HepG2 (cell line): ENCODE data around the gene NCOA6. TPM values are rescaled to one million over a fixed set of nuclear protein-coding genes. Genes with fewer than 3 reads are reported as not detected.

ENCODE experiments used
- ARNT2 ChIP-seq: sonication (generic); formaldehyde crosslinking; IDR thresholded peaks from 2 replicates; pipeline ENCODE4 v1.8.0; 2022; ENCODE audit warnings: mild to moderate bottlenecking, low read depth, missing genetic modification reagents, moderate library complexity
- ATF6 ChIP-seq: sonication (generic); formaldehyde crosslinking; conservative IDR thresholded peaks from 2 replicates; pipeline ENCODE4 v1.4.0; 2020; ENCODE audit warnings: missing genetic modification reagents
- ATRX ChIP-seq: sonication (generic); formaldehyde crosslinking; IDR thresholded peaks from 2 replicates; pipeline ENCODE4 v1.4.0; 2020; ENCODE audit warnings: missing genetic modification reagents, borderline replicate concordance
- DR1 ChIP-seq: sonication (generic); formaldehyde crosslinking; IDR thresholded peaks from 2 replicates; pipeline ENCODE4 v1.8.0; 2021; ENCODE audit warnings: mild to moderate bottlenecking, missing genetic modification reagents, inconsistent platforms
- HNF1B ChIP-seq: sonication (generic); formaldehyde crosslinking; IDR thresholded peaks from 2 replicates; pipeline ENCODE4 v1.5.1; 2020; ENCODE audit warnings: mild to moderate bottlenecking, moderate library complexity, missing genetic modification reagents
- HNF4G ChIP-seq, 2 experiments: sonication (generic) in 1 of 2; formaldehyde crosslinking in 1 of 2; IDR thresholded peaks; 2 replicates each; pipeline versions ENCODE4 v1.4.0 to v1.6.1; 2011 to 2020; ENCODE audit warnings: borderline replicate concordance in 2 of 2, low read depth in 2 of 2, mild to moderate bottlenecking in 2 of 2, low read length in 1 of 2, missing genetic modification reagents in 1 of 2, moderate library complexity in 1 of 2
- IRX3 ChIP-seq: sonication (generic); formaldehyde crosslinking; IDR thresholded peaks from 2 replicates; pipeline ENCODE4 v1.8.1; 2023; ENCODE audit warnings: mild to moderate bottlenecking, low read depth, missing genetic modification reagents, borderline replicate concordance
- KLF11 ChIP-seq: IDR thresholded peaks from 2 replicates; pipeline ENCODE4 v1.6.1; 2016; ENCODE audit warnings: missing compliant biosample characterization
- MAFK ChIP-seq, 2 experiments: IDR thresholded peaks in 1 of 2; conservative IDR thresholded peaks in 1 of 2; 2 replicates each; pipeline ENCODE4 v1.6.1; 2011; ENCODE audit warnings: improper control_type of control experiment in 2 of 2, low read length in 2 of 2
- NCOA1 ChIP-seq: sonication (generic); formaldehyde crosslinking; IDR thresholded peaks from 2 replicates; pipeline ENCODE4 v1.9.0; 2021; ENCODE audit warnings: missing genetic modification reagents
- PREB ChIP-seq: sonication (generic); formaldehyde crosslinking; IDR thresholded peaks from 2 replicates; pipeline ENCODE4 v1.4.0; 2020; ENCODE audit warnings: missing genetic modification reagents
- SMAD3 ChIP-seq: sonication (generic); formaldehyde crosslinking; IDR thresholded peaks from 2 replicates; pipeline ENCODE4 v1.4.0; 2020; ENCODE audit warnings: missing genetic modification reagents
- SMARCE1 ChIP-seq: fragments of 450-650 bp; IDR thresholded peaks from 2 replicates; pipeline ENCODE4 v1.6.1; 2017; ENCODE audit warnings: borderline replicate concordance
- SP140L ChIP-seq: sonication (generic); formaldehyde crosslinking; IDR thresholded peaks from 2 replicates; pipeline ENCODE4 v1.4.0; 2020; ENCODE audit warnings: missing genetic modification reagents, borderline replicate concordance
- TBX3 ChIP-seq: fragments of 450-650 bp; IDR thresholded peaks from 2 replicates; pipeline ENCODE4 v1.6.1; 2017; ENCODE audit warnings: antibody characterized with exemption, mild to moderate bottlenecking, inconsistent platforms, borderline replicate concordance
- ZBTB7B ChIP-seq: sonication (generic); formaldehyde crosslinking; IDR thresholded peaks from 2 replicates; pipeline ENCODE4 v1.4.0; 2020; ENCODE audit warnings: missing genetic modification reagents
- ZNF260 ChIP-seq: sonication (generic); formaldehyde crosslinking; IDR thresholded peaks from 2 replicates; pipeline ENCODE4 v1.4.0; 2020; ENCODE audit warnings: missing genetic modification reagents, low read depth, mild to moderate bottlenecking, borderline replicate concordance
- ZNF564 ChIP-seq: sonication (generic); formaldehyde crosslinking; IDR thresholded peaks from 2 replicates; pipeline ENCODE4 v1.8.1; 2023; ENCODE audit warnings: mild to moderate bottlenecking, missing genetic modification reagents
- ZNF576 ChIP-seq: sonication (generic); formaldehyde crosslinking; IDR thresholded peaks from 2 replicates; pipeline ENCODE4 v1.4.0; 2020; ENCODE audit warnings: mild to moderate bottlenecking, missing genetic modification reagents
- ZNF605 ChIP-seq: sonication (generic); formaldehyde crosslinking; IDR thresholded peaks from 2 replicates; pipeline ENCODE4 v1.8.0; 2022; ENCODE audit warnings: mild to moderate bottlenecking, missing genetic modification reagents
- ZNF724P ChIP-seq: sonication (generic); formaldehyde crosslinking; IDR thresholded peaks from 2 replicates; pipeline ENCODE4 v1.8.0; 2022; ENCODE audit warnings: missing genetic modification reagents, borderline replicate concordance
- ZNF784 ChIP-seq: sonication (generic); formaldehyde crosslinking; IDR thresholded peaks from 2 replicates; pipeline ENCODE4 v1.5.1; 2020; ENCODE audit warnings: missing genetic modification reagents, mild to moderate bottlenecking, borderline replicate concordance
- ZSCAN22 ChIP-seq: sonication (generic); formaldehyde crosslinking; IDR thresholded peaks from 2 replicates; pipeline ENCODE4 v1.4.0; 2020; ENCODE audit warnings: mild to moderate bottlenecking, missing genetic modification reagents
- polyA plus RNA-seq, 8 experiments: library from polyadenylated mRNA; depleted of rRNA in 3 of 8; stranded (reverse) in 7 of 8; unstranded in 1 of 8; fragments of >200 nt; fragmentation: Illumina TruSeq in 4 of 8; extraction: Trizol in 4 of 8; gene quantifications; 2 replicates each; pipeline versions ENCODE4 v1.2.1 to v1.2.3, GENCODE V29; 2011 to 2016; ENCODE audit warnings: low read depth in 4 of 8, missing spikeins in 1 of 8, mixed read lengths in 1 of 8; ENCODE audit not compliant: insufficient read depth in 1 of 8
- total RNA-seq, 5 experiments: library from RNA; depleted of rRNA; stranded (reverse); fragments of >200 nt; fragmentation: Illumina TruSeq; extraction: Trizol; gene quantifications; 2 replicates each; pipeline ENCODE4 v1.2.3, GENCODE V29; 2016; ENCODE audit warnings: low read depth in 1 of 5

The NCOA6 gene
- total and polyA plus RNA-seq, 2 of the 13 experiments (the other 11 are each of a cell fraction or from before 2014, with no cell fraction given): 11.2 to 29.3 TPM

GRCh38 chr20:34703424-34704176 is 121.9 kb downstream of the NCOA6 start (continued):
- TF ChIP-seq ZNF784 (CRISPR knock-in tag) (no peak), ZNF564 (CRISPR knock-in tag) (peak; percentile 79; the same call in 1 of the 2 replicates), TBX3 (no peak), ZNF724P (CRISPR knock-in tag) (peak; percentile 53; the same call in 1 of the 2 replicates), SMAD3 (peak; percentile 67; the same call in 1 of the 2 replicates), SP140L (CRISPR knock-in tag) (no peak), KLF11 (CRISPR knock-in tag) (peak; percentile 86), ZNF260 (no peak), HNF4G (IDR thresholded peaks at IDR 0.05; ENCODE audit: borderline replicate concordance, low read depth, low read length) (no peak), HNF4G (CRISPR knock-in tag; IDR thresholded peaks at IDR 0.05; ENCODE audit: borderline replicate concordance, low read depth) (no peak), ATRX (CRISPR knock-in tag) (no peak; the same call in 1 of the 2 replicates), ARNT2 (CRISPR knock-in tag) (no peak), IRX3 (CRISPR knock-in tag) (peak; percentile 19; the same call in 1 of the 2 replicates), HNF1B (CRISPR knock-in tag) (peak; percentile 74; the same call in 1 of the 2 replicates), MAFK (conservative IDR thresholded peaks at IDR 0.05 in 1 of 2, IDR thresholded peaks at IDR 0.05 in 1 of 2; ENCODE audit: low read length in 2 of 2) (no peak), NCOA1 (peak; percentile 30; the same call in 1 of the 2 replicates), ZNF605 (peak; percentile 67; the same call in 1 of the 2 replicates), ATF6 (peak; percentile 70; the same call in 1 of the 2 replicates), PREB (CRISPR knock-in tag) (no peak), ZNF576 (no peak), SMARCE1 (no peak), DR1 (no peak), ZSCAN22 (CRISPR knock-in tag) (peak; percentile 49; the same call in 1 of the 2 replicates), ZBTB7B (CRISPR knock-in tag) (peak; percentile 63; the same call in 1 of the 2 replicates)
